ENCODE data around the gene PRDX5.

DNA sequence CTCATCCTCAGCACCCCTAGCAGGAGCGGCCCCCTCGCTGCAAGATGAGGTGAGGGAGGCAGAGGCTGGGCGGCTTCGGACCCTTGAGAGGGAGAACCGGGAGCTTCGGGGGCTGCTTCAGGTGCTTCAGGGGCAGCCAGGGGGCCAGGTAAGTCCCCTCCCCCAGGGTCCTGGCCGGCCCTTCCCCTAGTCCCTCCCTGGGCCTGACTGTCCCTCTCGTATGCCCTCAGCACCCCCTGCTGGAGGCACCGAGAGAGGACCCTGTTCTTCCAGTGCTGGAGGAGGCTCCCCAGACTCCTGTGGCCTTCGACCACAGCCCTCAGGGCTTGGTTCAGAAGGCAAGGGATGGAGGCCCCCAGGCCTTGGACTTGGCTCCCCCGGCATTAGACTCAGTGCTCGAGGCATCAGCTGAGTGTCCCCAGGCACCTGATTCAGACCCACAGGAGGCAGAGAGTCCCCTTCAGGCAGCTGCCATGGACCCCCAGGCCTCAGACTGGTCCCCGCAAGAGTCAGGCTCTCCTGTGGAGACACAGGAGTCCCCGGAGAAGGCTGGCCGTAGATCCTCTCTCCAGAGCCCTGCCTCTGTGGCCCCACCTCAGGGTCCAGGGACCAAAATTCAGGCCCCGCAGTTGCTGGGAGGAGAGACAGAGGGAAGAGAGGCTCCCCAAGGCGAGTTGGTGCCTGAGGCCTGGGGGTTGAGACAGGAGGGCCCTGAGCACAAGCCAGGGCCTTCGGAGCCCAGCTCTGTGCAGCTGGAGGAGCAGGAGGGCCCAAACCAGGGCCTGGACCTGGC, 26.0 kb downstream of the PRDX5 start:
- TF ChIP-seq, protein P1, sequence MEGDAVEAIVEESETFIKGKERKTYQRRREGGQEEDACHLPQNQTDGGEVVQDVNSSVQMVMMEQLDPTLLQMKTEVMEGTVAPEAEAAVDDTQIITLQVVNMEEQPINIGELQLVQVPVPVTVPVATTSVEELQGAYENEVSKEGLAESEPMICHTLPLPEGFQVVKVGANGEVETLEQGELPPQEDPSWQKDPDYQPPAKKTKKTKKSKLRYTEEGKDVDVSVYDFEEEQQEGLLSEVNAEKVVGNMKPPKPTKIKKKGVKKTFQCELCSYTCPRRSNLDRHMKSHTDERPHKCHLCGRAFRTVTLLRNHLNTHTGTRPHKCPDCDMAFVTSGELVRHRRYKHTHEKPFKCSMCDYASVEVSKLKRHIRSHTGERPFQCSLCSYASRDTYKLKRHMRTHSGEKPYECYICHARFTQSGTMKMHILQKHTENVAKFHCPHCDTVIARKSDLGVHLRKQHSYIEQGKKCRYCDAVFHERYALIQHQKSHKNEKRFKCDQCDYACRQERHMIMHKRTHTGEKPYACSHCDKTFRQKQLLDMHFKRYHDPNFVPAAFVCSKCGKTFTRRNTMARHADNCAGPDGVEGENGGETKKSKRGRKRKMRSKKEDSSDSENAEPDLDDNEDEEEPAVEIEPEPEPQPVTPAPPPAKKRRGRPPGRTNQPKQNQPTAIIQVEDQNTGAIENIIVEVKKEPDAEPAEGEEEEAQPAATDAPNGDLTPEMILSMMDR (IDR thresholded peaks at IDR 0.05): peak; percentile 40
- TF ChIP-seq ZFX (IDR thresholded peaks at IDR 0.05; ENCODE audit: borderline replicate concordance): no peak

All from 22Rv1 (cell line).